Neural crest cell (in vitro differentiated cells): Measurements from ENCODE around the gene ARHGAP10. TPM values are rescaled to one million over a fixed set of nuclear protein-coding genes. Genes with fewer than 3 reads are reported as not detected.

ENCODE experiments used
- DNase-seq: peaks from one replicate; pipeline ENCODE4 v3.0.0; 2021; ENCODE audit warnings: low read depth, mixed read lengths, low spot score
- H3K27ac Mint-ChIP-seq: one replicate; pipeline ENCODE4 v1.8.0; 2021; ENCODE audit warnings: mild to moderate bottlenecking, mixed read lengths; ENCODE audit not compliant: unreplicated experiment
- H3K27me3 Mint-ChIP-seq: 2 replicates; pipeline ENCODE4 v1.8.0; 2021; ENCODE audit warnings: low read depth, mild to moderate bottlenecking, mixed read lengths
- H3K36me3 Mint-ChIP-seq: 2 replicates; pipeline ENCODE4 v1.8.0; 2021; ENCODE audit warnings: low read depth, mild to moderate bottlenecking, mixed read lengths
- H3K4me1 Mint-ChIP-seq: 2 replicates; pipeline ENCODE4 v1.8.0; 2021; ENCODE audit warnings: mixed read lengths
- H3K4me3 Mint-ChIP-seq: one replicate; pipeline ENCODE4 v1.8.0; 2021; ENCODE audit warnings: mild to moderate bottlenecking, mixed read lengths
- H3K9me3 Mint-ChIP-seq: 2 replicates; pipeline ENCODE4 v1.8.0; 2021; ENCODE audit warnings: mixed read lengths
- total RNA-seq: library from RNA; stranded (reverse); gene quantifications from 2 replicates; pipeline ENCODE4 v1.2.1, GENCODE V29; 2021
- TF ChIP-seq, protein P1 (sequence below): fragments of 200-600 bp; sonication (generic); conservative IDR thresholded peaks from 2 replicates; pipeline ENCODE4 v1.5.0; 2021; ENCODE audit warnings: antibody characterized with exemption, mild to moderate bottlenecking

The ARHGAP10 gene
- total RNA-seq, 1 donor from 2014 or later: 4.0 TPM

- Mint-ChIP-seq H3K27me3 (no peaks in the 10 kb centered on the region), H3K27ac (no peak overlapping the region), H3K36me3 (peaks cover 3% of the 10 kb centered on the region), H3K4me3 (no peak overlapping the region), H3K4me1 (no peaks in the 10 kb centered on the region), H3K9me3 (no peaks in the 10 kb centered on the region)
- no peak for DNase-seq
- TF ChIP-seq, protein P1, sequence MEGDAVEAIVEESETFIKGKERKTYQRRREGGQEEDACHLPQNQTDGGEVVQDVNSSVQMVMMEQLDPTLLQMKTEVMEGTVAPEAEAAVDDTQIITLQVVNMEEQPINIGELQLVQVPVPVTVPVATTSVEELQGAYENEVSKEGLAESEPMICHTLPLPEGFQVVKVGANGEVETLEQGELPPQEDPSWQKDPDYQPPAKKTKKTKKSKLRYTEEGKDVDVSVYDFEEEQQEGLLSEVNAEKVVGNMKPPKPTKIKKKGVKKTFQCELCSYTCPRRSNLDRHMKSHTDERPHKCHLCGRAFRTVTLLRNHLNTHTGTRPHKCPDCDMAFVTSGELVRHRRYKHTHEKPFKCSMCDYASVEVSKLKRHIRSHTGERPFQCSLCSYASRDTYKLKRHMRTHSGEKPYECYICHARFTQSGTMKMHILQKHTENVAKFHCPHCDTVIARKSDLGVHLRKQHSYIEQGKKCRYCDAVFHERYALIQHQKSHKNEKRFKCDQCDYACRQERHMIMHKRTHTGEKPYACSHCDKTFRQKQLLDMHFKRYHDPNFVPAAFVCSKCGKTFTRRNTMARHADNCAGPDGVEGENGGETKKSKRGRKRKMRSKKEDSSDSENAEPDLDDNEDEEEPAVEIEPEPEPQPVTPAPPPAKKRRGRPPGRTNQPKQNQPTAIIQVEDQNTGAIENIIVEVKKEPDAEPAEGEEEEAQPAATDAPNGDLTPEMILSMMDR: no peak
Measured at GRCh38 chr4:147916351-147916750, 184.5 kb downstream of the ARHGAP10 start.

GRCh38 chr4:147923381-147923780, 191.5 kb downstream of the ARHGAP10 start:
- H3K27me3 Mint-ChIP-seq: no peaks in the 10 kb centered on the region
- H3K4me3 Mint-ChIP-seq: no peak overlapping the region
- peaks cover 3% of the 10 kb centered on the region for H3K36me3 Mint-ChIP-seq
- no peaks in the 10 kb centered on the region for H3K4me1 Mint-ChIP-seq
- no peak overlapping the region for H3K27ac Mint-ChIP-seq
- TF ChIP-seq, protein P1: no peak
- no peak for DNase-seq
- H3K9me3 Mint-ChIP-seq: no peaks in the 10 kb centered on the region

- Mint-ChIP-seq H3K9me3 (no peaks in the 10 kb centered on the region), H3K4me3 (no peak overlapping the region), H3K4me1 (no peaks in the 10 kb centered on the region), H3K27me3 (no peaks in the 10 kb centered on the region), H3K27ac (no peak overlapping the region), H3K36me3 (peaks cover 3% of the 10 kb centered on the region)
- TF ChIP-seq, protein P1: no peak
- no peak for DNase-seq
Measured at GRCh38 chr4:147923854-147924253, 192.0 kb downstream of the ARHGAP10 start.

DNA sequence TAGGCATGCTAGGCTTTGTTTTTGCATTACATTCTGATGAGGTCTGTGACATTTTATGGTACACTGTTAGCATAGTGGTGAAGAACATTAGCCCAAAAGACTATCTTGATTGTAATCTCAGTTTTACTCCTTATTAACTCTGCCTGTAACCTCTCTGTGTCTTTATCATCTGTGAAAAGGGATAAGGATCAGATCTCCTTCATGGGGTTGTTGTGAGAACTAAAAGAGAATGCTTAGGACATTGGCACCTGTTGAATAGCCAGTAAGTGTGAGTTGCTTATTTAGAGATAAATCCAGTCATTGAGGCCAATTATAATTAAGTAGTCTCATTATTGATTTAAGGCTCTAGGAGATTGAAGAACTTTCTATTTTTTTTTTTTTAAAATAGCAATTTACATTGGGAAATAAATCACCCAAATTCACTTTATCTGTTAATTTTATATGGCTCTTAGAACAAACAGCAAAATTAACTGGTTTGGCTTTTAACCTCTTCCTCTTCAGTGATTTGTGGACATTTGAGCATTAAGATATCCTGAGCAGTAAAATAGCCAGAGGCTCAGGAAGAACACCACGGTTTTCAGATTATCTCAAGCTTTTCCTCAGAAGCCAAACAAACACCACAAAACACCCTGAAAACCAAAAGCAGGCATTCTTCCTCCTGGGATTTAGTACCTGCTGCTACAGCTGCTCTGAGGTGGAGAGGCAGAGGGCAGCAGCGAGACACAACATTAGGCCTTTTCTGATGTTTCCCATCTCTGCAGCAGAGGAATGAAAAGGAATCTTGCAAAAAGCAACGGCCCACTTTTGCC, 192.9 kb downstream of the ARHGAP10 start:
- no peaks in the 10 kb centered on the region for H3K4me1 Mint-ChIP-seq
- no peak overlapping the region for H3K4me3 Mint-ChIP-seq
- TF ChIP-seq, protein P1: peak; percentile 69
- no peaks in the 10 kb centered on the region for H3K9me3 Mint-ChIP-seq
- H3K27me3 Mint-ChIP-seq: no peaks in the 10 kb centered on the region
- H3K27ac Mint-ChIP-seq: no peak overlapping the region
- DNase-seq: peak; percentile 10
- H3K36me3 Mint-ChIP-seq: peaks cover 3% of the 10 kb centered on the region

DNA sequence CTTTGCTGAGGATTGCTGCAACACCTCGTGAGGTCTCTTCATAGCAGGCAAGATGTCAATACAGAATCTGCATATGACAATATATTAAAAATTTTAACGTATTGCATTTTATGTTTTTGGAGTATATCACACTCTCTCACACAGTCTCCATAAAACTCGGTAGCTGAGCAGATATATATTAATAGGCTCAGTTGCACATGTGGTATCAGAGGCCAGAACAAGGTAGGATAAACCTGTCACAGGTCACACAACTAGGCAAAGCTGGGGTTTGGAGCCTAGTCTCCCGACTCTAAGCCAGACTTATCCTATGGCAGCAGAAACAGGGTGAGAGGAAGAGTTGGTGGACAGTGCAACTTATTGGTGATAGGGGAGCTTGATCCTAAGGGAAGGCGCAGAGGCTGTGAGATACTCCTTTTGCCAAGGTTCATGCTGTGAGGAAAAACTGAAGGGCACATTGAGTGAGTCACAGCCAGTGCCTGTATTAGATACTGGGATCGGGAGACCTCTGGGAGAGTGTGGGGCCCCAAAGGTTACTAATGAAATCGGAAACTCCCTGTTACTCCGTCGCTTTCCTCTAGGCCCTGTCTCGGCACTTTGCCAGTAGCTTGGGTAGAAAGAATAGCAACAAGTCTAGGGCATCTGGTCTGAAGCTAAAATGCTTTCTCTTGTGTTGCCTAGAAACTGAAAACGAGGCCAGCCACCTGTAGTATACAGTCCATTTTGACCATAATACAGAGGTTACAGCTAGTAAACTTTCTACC, 195.7 kb downstream of the ARHGAP10 start:
- no peaks in the 10 kb centered on the region for H3K9me3 Mint-ChIP-seq
- H3K27ac Mint-ChIP-seq: peak overlapping the region; percentile 51
- DNase-seq: no peak
- TF ChIP-seq, protein P1: no peak
- no peaks in the 10 kb centered on the region for H3K27me3 Mint-ChIP-seq
- no peaks in the 10 kb centered on the region for H3K36me3 Mint-ChIP-seq
- H3K4me1 Mint-ChIP-seq: no peaks in the 10 kb centered on the region
- no peak overlapping the region for H3K4me3 Mint-ChIP-seq
